Measurements from ENCODE around the gene CHRNA4. TPM values are rescaled to one million over a fixed set of nuclear protein-coding genes. Genes with fewer than 3 reads are reported as not detected.

The CHRNA4 gene
- total and polyA plus RNA-seq, 2 experiments from 2014 or later = 0.15 TPM; not detected in 1

DNA sequence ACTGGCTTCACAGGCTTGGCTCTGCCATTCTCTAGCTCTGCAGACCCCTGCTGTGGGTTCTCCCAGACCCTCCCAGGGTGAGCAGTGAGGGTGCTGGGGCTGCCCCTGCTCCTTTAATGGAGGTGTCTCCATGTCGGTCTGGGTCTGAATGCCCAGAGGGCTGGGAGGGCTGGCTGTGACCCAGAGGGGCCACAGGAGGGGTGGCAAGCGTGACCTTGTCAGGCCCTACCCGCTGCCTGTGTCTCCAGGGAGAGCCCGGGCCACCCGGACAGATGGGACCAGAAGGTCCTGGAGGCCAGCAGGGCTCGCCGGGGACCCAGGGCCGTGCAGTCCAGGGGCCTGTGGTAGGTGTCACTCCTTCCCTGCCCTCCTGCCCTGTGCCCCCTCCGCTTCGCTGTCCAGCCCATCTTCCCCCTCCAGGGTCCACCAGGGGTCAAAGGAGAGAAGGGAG, 36.1 kb downstream of the CHRNA4 start:
- Histone ChIP-seq H3K27ac (no peak overlapping the region), H3K4me1 (ENCODE audit: low read depth) (no peaks in the 10 kb centered on the region), H3K9me3 (ENCODE audit: low read depth) (no peaks in the 10 kb centered on the region), H3K36me3 (no peaks in the 10 kb centered on the region), H3K4me3 (no peak overlapping the region), H3K27me3 (peaks cover 5% of the 10 kb centered on the region)
- TF ChIP-seq, protein P1, sequence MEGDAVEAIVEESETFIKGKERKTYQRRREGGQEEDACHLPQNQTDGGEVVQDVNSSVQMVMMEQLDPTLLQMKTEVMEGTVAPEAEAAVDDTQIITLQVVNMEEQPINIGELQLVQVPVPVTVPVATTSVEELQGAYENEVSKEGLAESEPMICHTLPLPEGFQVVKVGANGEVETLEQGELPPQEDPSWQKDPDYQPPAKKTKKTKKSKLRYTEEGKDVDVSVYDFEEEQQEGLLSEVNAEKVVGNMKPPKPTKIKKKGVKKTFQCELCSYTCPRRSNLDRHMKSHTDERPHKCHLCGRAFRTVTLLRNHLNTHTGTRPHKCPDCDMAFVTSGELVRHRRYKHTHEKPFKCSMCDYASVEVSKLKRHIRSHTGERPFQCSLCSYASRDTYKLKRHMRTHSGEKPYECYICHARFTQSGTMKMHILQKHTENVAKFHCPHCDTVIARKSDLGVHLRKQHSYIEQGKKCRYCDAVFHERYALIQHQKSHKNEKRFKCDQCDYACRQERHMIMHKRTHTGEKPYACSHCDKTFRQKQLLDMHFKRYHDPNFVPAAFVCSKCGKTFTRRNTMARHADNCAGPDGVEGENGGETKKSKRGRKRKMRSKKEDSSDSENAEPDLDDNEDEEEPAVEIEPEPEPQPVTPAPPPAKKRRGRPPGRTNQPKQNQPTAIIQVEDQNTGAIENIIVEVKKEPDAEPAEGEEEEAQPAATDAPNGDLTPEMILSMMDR (IDR thresholded peaks at IDR 0.05; ENCODE audit: low read depth, low read length) = no peak
- no peak for DNase-seq (ENCODE audit: low read depth in 1 of 2, low spot score in 1 of 2)

DNA sequence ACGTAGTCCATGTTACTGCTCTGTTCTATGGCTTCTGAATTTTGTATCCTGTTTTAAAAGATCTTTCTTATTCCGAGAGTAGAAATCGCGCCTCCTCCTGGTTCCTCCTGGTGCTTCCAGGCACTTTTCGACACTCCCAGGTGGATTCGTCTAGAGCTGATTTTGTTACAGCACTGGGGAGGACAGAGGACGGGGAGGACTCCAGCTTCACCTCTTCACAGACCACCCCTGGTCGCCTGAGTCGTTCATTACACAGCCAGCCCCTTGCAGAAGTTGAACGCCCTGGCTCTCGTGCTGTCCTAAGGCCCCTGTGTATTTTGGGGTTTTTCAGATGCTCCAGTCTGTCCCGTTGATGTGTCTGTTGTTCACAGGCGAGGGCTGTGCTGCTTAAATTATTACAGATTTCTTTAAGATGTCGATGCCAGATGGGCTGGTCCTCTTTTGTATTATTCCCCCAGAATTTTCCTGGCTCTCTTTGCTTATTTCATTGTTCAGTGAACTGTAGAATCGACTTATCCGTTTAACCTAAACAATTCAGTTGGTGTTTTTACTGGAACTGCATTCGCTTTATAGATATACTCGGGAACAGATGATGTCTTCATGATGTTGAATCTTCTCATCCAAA, 37.7 kb downstream of the CHRNA4 start:
- DNase-seq (ENCODE audit: low read depth in 1 of 2, low spot score in 1 of 2) = no peak

DNA sequence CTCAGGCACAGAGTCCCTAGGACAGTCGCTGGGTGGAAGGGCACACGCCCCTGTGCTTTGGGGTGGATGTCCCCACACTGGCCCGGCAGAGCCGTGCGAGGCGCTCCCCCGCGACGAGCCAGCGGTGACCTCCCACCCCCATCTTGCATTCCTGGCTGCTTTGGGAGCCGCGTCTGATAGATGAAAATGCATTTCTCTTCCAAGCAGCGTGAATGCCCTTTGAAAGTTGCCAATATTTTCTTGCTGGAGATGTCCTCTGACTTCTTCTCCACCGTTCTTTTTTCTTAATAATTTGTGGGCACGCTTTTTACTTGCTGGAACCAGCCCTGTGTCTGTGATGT, 38.2 kb downstream of the CHRNA4 start:
- no peaks in the 10 kb centered on the region for H3K36me3 ChIP-seq
- no peak for DNase-seq (ENCODE audit: low read depth in 1 of 2, low spot score in 1 of 2)
- no peak overlapping the region for H3K27ac ChIP-seq
- H3K9me3 ChIP-seq (ENCODE audit: low read depth) = no peaks in the 10 kb centered on the region
- H3K4me1 ChIP-seq (ENCODE audit: low read depth) = no peaks in the 10 kb centered on the region
- TF ChIP-seq, protein P1 (IDR thresholded peaks at IDR 0.05; ENCODE audit: low read depth, low read length) = no peak
- no peak overlapping the region for H3K4me3 ChIP-seq
- H3K27me3 ChIP-seq = peaks cover 5% of the 10 kb centered on the region

More for the DNA sequence above, 37.7 kb downstream of the CHRNA4 start:
- H3K4me3 ChIP-seq = no peak overlapping the region
- no peaks in the 10 kb centered on the region for H3K36me3 ChIP-seq
- TF ChIP-seq, protein P1 (IDR thresholded peaks at IDR 0.05; ENCODE audit: low read depth, low read length) = peak; percentile 24
- no peaks in the 10 kb centered on the region for H3K9me3 ChIP-seq (ENCODE audit: low read depth)
- peaks cover 5% of the 10 kb centered on the region for H3K27me3 ChIP-seq
- H3K27ac ChIP-seq = no peak overlapping the region
- no peaks in the 10 kb centered on the region for H3K4me1 ChIP-seq (ENCODE audit: low read depth)

DNA sequence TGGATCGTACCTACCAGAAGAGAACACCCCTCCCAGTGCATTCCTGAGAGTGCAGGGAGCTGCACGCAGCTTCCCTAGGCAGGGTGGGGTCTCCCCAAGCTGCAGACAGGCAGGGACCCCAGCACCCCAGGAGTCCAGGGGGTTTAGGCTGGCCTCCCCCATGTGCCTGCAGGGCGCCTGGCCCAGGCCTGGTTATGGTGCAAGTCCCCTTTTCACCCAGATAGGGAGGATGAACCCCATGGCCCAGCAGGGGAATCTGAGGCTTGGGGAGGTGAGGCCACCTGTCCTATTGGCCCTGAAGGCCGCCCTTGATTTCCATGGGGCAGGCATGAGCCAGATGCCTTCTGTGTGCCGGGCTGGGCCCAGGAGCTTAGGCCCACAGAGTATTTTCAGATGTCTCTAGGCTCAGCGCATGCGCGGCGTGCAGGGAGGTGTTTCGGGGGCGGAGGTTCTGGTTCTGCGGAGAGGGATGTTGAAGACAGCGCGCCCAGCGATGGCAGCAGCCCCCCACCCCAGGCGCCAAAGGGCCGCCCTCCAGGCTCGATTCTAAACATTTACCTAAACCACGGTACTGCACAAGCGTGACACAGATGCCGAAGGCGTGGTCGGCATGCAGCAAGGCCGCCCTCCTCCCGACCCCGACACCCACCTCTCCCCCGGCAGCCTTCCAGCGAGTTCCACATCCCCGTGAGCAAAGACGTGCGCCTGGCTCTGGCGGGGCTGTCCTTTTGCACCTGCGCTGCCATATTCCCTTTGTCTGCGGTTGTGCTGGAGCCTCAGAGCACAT, 38.8 kb downstream of the CHRNA4 start:
- no peak overlapping the region for H3K4me3 ChIP-seq

DNA sequence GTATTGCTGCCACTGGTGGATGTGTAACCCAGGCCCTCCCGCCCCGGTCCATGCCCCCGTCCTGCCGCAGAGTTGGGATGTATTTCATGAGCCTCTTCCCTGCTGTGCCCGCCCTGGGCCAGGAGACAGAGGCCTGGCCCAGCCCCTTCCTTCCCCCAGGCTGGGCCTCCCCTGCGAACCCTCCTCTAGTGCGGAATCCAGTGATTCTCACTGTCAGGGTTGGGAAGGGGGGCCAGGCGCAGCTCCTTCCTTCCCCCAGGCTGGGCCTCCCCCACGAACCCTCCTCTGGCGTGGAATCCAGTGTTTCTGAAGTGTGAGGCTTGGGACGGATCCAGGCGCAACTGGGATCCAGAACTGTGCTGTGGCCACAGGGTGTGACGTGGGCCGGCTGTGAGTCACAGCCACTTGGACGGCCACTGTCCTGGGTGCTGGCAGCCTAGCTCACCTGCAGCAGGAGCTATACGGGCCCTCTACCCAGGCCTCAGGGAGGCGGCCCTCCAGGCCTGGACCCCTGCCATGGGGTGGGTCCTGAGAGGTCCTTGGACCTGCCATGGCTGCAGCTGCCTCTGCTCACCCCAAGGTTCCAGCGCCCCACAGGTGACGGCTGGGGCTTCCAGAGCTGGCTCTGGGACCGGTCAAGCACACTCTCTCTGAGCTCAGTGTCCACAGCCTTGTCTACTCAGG, 39.9 kb downstream of the CHRNA4 start:
- peaks cover 5% of the 10 kb centered on the region for H3K27me3 ChIP-seq
- DNase-seq (ENCODE audit: low read depth in 1 of 2, low spot score in 1 of 2) = peak; percentile 25 to 67
- TF ChIP-seq, protein P1 (IDR thresholded peaks at IDR 0.05; ENCODE audit: low read depth, low read length) = no peak

More for the DNA sequence above, 38.8 kb downstream of the CHRNA4 start:
- DNase-seq (ENCODE audit: low read depth in 1 of 2, low spot score in 1 of 2) = no peak
- peaks cover 5% of the 10 kb centered on the region for H3K27me3 ChIP-seq
- TF ChIP-seq, protein P1 (IDR thresholded peaks at IDR 0.05; ENCODE audit: low read depth, low read length) = no peak
- H3K27ac ChIP-seq = no peak overlapping the region
- H3K36me3 ChIP-seq = no peaks in the 10 kb centered on the region
- H3K4me1 ChIP-seq (ENCODE audit: low read depth) = no peaks in the 10 kb centered on the region
- no peaks in the 10 kb centered on the region for H3K9me3 ChIP-seq (ENCODE audit: low read depth)

More for the DNA sequence above, 39.9 kb downstream of the CHRNA4 start:
- H3K27ac ChIP-seq = no peak overlapping the region
- no peaks in the 10 kb centered on the region for H3K36me3 ChIP-seq
- no peaks in the 10 kb centered on the region for H3K4me1 ChIP-seq (ENCODE audit: low read depth)
- H3K4me3 ChIP-seq = no peak overlapping the region
- H3K9me3 ChIP-seq (ENCODE audit: low read depth) = no peaks in the 10 kb centered on the region
